ENCODE results near the gene CACNA1E. TPM values are rescaled to one million over a fixed set of nuclear protein-coding genes. Genes with fewer than 3 reads are reported as not detected.

CACNA1E gene
- total RNA-seq, 1 experiment from 2014 or later, result 0.46 TPM

- Histone ChIP-seq H3K4me2 (ENCODE audit: insufficient read depth, insufficient read length, low read length) (no peak overlapping the region), H3K23ac (ENCODE audit: insufficient read length, low read depth, low read length) (no peak overlapping the region), H4K91ac (ENCODE audit: insufficient read length, low read depth, low read length) (no peak overlapping the region), H2BK120ac (ENCODE audit: low read depth, low read length, poor library complexity, severe bottlenecking) (no peak overlapping the region), H3K18ac (ENCODE audit: insufficient read length, low read depth, low read length) (no peak overlapping the region), H2BK12ac (ENCODE audit: insufficient read length, low read depth, low read length) (no peak overlapping the region), H2AK5ac (ENCODE audit: insufficient read length, low read length) (no peak overlapping the region), H3K9me3 (ENCODE audit: control insufficient read depth, low read depth, low read length) (no peaks in the 10 kb centered on the region), H2BK5ac (ENCODE audit: insufficient read length, low read length) (no peak overlapping the region), H4K20me1 (ENCODE audit: control insufficient read depth, insufficient read depth, insufficient read length) (no peaks in the 10 kb centered on the region), H3K4me1 (ENCODE audit: insufficient read depth, low read length) (no peaks in the 10 kb centered on the region), H3K79me2 (ENCODE audit: insufficient read depth, low read length) (no peaks in the 10 kb centered on the region), H2BK20ac (ENCODE audit: low read depth, low read length, poor library complexity, severe bottlenecking) (no peak overlapping the region), H2AFZ (ENCODE audit: low read length) (no peak overlapping the region), H3K14ac (ENCODE audit: insufficient read depth, low read length) (no peak overlapping the region), H3K56ac (ENCODE audit: insufficient read length, low read depth, low read length) (no peak overlapping the region), H4K8ac (replicated peaks; ENCODE audit: insufficient read length, low read depth, low read length) (no peak overlapping the region), H3K23me2 (ENCODE audit: insufficient read length, low read depth, low read length, poor library complexity, severe bottlenecking) (no peaks in the 10 kb centered on the region), H3T11ph (ENCODE audit: low read length) (no peak overlapping the region), H3K27ac (ENCODE audit: insufficient read length, low read depth, low read length) (no peak overlapping the region), H3K9ac (ENCODE audit: extremely low read depth, insufficient read length, low read length) (no peak overlapping the region), H4K5ac (ENCODE audit: insufficient read length, low read depth, low read length) (no peak overlapping the region), H2BK15ac (ENCODE audit: low read depth, low read length) (no peak overlapping the region), H3K27me3 (ENCODE audit: insufficient read depth, low read length) (no peaks in the 10 kb centered on the region), H3K4ac (ENCODE audit: low read depth, low read length) (no peak overlapping the region), H3K79me1 (ENCODE audit: insufficient read depth, low read depth, low read length, poor library complexity, severe bottlenecking) (no peaks in the 10 kb centered on the region)
- TF ChIP-seq, protein P1, sequence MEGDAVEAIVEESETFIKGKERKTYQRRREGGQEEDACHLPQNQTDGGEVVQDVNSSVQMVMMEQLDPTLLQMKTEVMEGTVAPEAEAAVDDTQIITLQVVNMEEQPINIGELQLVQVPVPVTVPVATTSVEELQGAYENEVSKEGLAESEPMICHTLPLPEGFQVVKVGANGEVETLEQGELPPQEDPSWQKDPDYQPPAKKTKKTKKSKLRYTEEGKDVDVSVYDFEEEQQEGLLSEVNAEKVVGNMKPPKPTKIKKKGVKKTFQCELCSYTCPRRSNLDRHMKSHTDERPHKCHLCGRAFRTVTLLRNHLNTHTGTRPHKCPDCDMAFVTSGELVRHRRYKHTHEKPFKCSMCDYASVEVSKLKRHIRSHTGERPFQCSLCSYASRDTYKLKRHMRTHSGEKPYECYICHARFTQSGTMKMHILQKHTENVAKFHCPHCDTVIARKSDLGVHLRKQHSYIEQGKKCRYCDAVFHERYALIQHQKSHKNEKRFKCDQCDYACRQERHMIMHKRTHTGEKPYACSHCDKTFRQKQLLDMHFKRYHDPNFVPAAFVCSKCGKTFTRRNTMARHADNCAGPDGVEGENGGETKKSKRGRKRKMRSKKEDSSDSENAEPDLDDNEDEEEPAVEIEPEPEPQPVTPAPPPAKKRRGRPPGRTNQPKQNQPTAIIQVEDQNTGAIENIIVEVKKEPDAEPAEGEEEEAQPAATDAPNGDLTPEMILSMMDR (conservative IDR thresholded peaks at IDR 0.05), result no peak
- no peaks in the 10 kb centered on the region; a peak in 1 of 5 replicates for H3K9me3 Mint-ChIP-seq
- no CpG with 5 or more reads among the region's 2 CpGs for WGBS (ENCODE audit: extremely low coverage, insufficient read length, low lambda C conversion rate)
- no peaks in the 10 kb centered on the region for H3K27me3 Mint-ChIP-seq (ENCODE audit: low read depth)
- no peak overlapping the region for H3K4me3 Mint-ChIP-seq
- H3K36me3 Mint-ChIP-seq (ENCODE audit: insufficient read depth in 1 of 3, low read depth in 3 of 3), result no peaks in the 10 kb centered on the region
- no peak overlapping the region for H3K27ac Mint-ChIP-seq
- H3K4me1 Mint-ChIP-seq, result peaks cover 0 to 11% of the 10 kb centered on the region in 2 experiments; a peak in 2 of 4 replicates
- no peak for DNase-seq
Observed at GRCh38 chr1:181818459-181818858, 335.1 kb downstream of the CACNA1E start.
